MM.1S (cell line): Measurements from ENCODE around the gene BACH2.
"Not testable (repeated sequence)": the region's sequence is repeated elsewhere in the genome, so short reads cannot be mapped to it uniquely, and the experiment has no call there.

ENCODE experiments used
- CTCF ChIP-seq: fragments of 300-600 bp; sonication (generic); IDR thresholded peaks from 2 replicates; pipeline ENCODE4 v1.5.1; 2016; ENCODE audit warnings: antibody characterized with exemption, low read length, mixed read lengths
- EZH2 ChIP-seq: fragments of 300-600 bp; sonication (generic); optimal IDR thresholded peaks from 2 replicates; pipeline ENCODE3; 2017; ENCODE audit warnings: low read depth, mild to moderate bottlenecking, antibody characterized with exemption, low read length, mixed read lengths

DNA sequence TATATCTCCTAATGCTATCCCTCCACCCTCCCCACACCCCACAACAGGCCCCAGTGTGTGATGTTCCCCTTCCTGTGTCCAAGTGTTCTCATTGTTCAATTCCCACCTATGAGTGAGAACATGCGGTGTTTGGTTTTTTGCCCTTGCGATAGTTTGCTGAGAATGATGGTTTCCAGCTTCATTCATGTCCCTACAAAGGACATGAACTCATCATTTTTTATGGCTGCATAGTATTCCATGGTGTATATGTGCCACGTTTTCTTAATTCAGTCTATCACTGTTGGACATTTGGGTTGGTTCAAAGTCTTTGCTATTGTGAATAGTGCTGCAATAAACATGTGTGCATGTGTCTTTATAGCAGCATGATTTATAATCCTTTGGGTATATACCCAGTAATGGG is 163.0 kb downstream of the BACH2 start:
- not testable (repeated sequence) for TF ChIP-seq EZH2, CTCF
